Measurements from ENCODE around the gene NDFIP1. TPM values are rescaled to one million over a fixed set of nuclear protein-coding genes. Genes with fewer than 3 reads are reported as not detected.
"Not testable (repeated sequence)": the region's sequence is repeated elsewhere in the genome, so short reads cannot be mapped to it uniquely, and the experiment has no call there.

The NDFIP1 gene
- total RNA-seq, 2 experiments from 2014 or later = 47.2 TPM

- Mint-ChIP-seq H3K4me3 (no peak overlapping the region), H3K27me3 (ENCODE audit: low read depth) (no peaks in the 10 kb centered on the region), H3K4me1 (ENCODE audit: low read depth) (peaks cover 14% of the 10 kb centered on the region), H3K9me3 (ENCODE audit: insufficient read depth) (no peaks in the 10 kb centered on the region), H3K27ac (no peak overlapping the region), H3K36me3 (ENCODE audit: low read depth) (peaks cover 23% of the 10 kb centered on the region)
- CTCF ChIA-PET = interaction anchor here (1.3 to 4.5 kb wide), 4 partner anchors 9 to 123 kb away, joined by 3 to 23 read pairs (median 7); no protein-coding TSS in a partner anchor
- DNase-seq (no peak), ATAC-seq (no peak)
- POLR2A ChIA-PET = no interaction called here
These were observed 25.9 kb downstream of the NDFIP1 start for GRCh38 chr5:142134331-142135010.

- ChIA-PET POLR2A (no interaction called here), CTCF (interaction anchor here (2.9 to 14.0 kb wide), 4 partner anchors 127 to 171 kb away, joined by 11 to 257 read pairs (median 142); partner anchors contain the start of genes GNPDA1 and RNF14)
- no peak for ATAC-seq
- no peaks in the 10 kb centered on the region for H3K27me3 Mint-ChIP-seq (ENCODE audit: low read depth)
- H3K27ac Mint-ChIP-seq = no peak overlapping the region
- peaks cover 28% of the 10 kb centered on the region for H3K36me3 Mint-ChIP-seq (ENCODE audit: low read depth)
- DNase-seq = no peak
- no peak overlapping the region for H3K4me3 Mint-ChIP-seq
- peaks cover 3% of the 10 kb centered on the region for H3K4me1 Mint-ChIP-seq (ENCODE audit: low read depth)
- no peaks in the 10 kb centered on the region for H3K9me3 Mint-ChIP-seq (ENCODE audit: insufficient read depth)
These were observed 32.9 kb downstream of the NDFIP1 start for GRCh38 chr5:142141463-142141862.

- DNase-seq (no peak), ATAC-seq (no peak)
- Mint-ChIP-seq H3K27ac (no peak overlapping the region), H3K9me3 (ENCODE audit: insufficient read depth) (no peaks in the 10 kb centered on the region), H3K4me1 (ENCODE audit: low read depth) (peaks cover 3% of the 10 kb centered on the region), H3K27me3 (ENCODE audit: low read depth) (no peaks in the 10 kb centered on the region), H3K36me3 (ENCODE audit: low read depth) (peaks cover 34% of the 10 kb centered on the region), H3K4me3 (no peak overlapping the region)
- POLR2A ChIA-PET = interaction anchor here (0.6 to 2.3 kb wide), 5 partner anchors 128 to 174 kb away, joined by 3 to 9 read pairs (median 3); partner anchors contain the start of genes GNPDA1 and RNF14
- CTCF ChIA-PET = interaction anchor here (0.6 to 14.0 kb wide), 30 partner anchors 8 to 723 kb away, joined by 3 to 257 read pairs (median 6); partner anchors contain the start of genes DELE1, GNPDA1, NDFIP1 and RNF14
These were observed 35.3 kb downstream of the NDFIP1 start for GRCh38 chr5:142143878-142144277.

- Mint-ChIP-seq H3K4me3 (no peak overlapping the region), H3K27ac (no peak overlapping the region), H3K36me3 (ENCODE audit: low read depth) (peaks cover 38% of the 10 kb centered on the region), H3K4me1 (ENCODE audit: low read depth) (peaks cover 3% of the 10 kb centered on the region), H3K9me3 (ENCODE audit: insufficient read depth) (no peaks in the 10 kb centered on the region), H3K27me3 (ENCODE audit: low read depth) (no peaks in the 10 kb centered on the region)
- DNase-seq (peak; percentile 80), ATAC-seq (peak; percentile 89)
- CTCF ChIA-PET = interaction anchor here (0.5 to 14.0 kb wide), 24 partner anchors 10 to 453 kb away, joined by 3 to 257 read pairs (median 5); partner anchors contain the start of genes GNPDA1 and RNF14
- POLR2A ChIA-PET = interaction anchor here (1.0 to 1.3 kb wide), 2 partner anchors 132 to 176 kb away, joined by 3 read pairs; partner anchors contain the start of genes GNPDA1 and RNF14
These were observed 36.7 kb downstream of the NDFIP1 start for GRCh38 chr5:142145106-142145900.

- DNase-seq (no peak), ATAC-seq (no peak)
- ChIA-PET POLR2A (interaction anchor here (0.7 kb wide), 1 partner anchor 180 kb away, joined by 3 read pairs; no protein-coding TSS in a partner anchor), CTCF (interaction anchor here (2.4 to 14.0 kb wide), 3 partner anchors 135 to 457 kb away, joined by 9 to 257 read pairs (median 10); partner anchors contain the start of gene GNPDA1)
- Mint-ChIP-seq H3K27me3 (ENCODE audit: low read depth) (no peaks in the 10 kb centered on the region), H3K27ac (no peak overlapping the region), H3K4me1 (ENCODE audit: low read depth) (no peaks in the 10 kb centered on the region), H3K9me3 (ENCODE audit: insufficient read depth) (no peaks in the 10 kb centered on the region), H3K36me3 (ENCODE audit: low read depth) (peaks cover 32% of the 10 kb centered on the region), H3K4me3 (no peak overlapping the region)
These were observed 40.8 kb downstream of the NDFIP1 start for GRCh38 chr5:142149363-142149762.

GRCh38 chr5:142150431-142150830, 41.9 kb downstream of the NDFIP1 start:
- ATAC-seq (no peak), DNase-seq (no peak)
- no peaks in the 10 kb centered on the region for H3K27me3 Mint-ChIP-seq (ENCODE audit: low read depth)

GRCh38 chr5:142151436-142152383, 43.1 kb downstream of the NDFIP1 start:
- Mint-ChIP-seq H3K36me3 (ENCODE audit: low read depth) (peaks cover 28% of the 10 kb centered on the region), H3K9me3 (ENCODE audit: insufficient read depth) (no peaks in the 10 kb centered on the region), H3K4me3 (no peak overlapping the region), H3K27ac (no peak overlapping the region), H3K4me1 (ENCODE audit: low read depth) (no peaks in the 10 kb centered on the region), H3K27me3 (ENCODE audit: low read depth) (no peaks in the 10 kb centered on the region)
- peak; percentile 76 for DNase-seq
- ChIA-PET CTCF (interaction anchor here (0.5 to 2.2 kb wide), 23 partner anchors 9 to 562 kb away, joined by 3 to 12 read pairs (median 4); partner anchors contain the start of gene GNPDA1), POLR2A (no interaction called here)
- peak; percentile 67 for ATAC-seq

More at GRCh38 chr5:142150431-142150830, 41.9 kb downstream of the NDFIP1 start:
- ChIA-PET CTCF (interaction anchor here (0.6 kb wide), 1 partner anchor 653 kb away, joined by 4 read pairs; no protein-coding TSS in a partner anchor), POLR2A (no interaction called here)
- Mint-ChIP-seq H3K4me1 (ENCODE audit: low read depth) (no peaks in the 10 kb centered on the region), H3K9me3 (ENCODE audit: insufficient read depth) (no peaks in the 10 kb centered on the region), H3K4me3 (no peak overlapping the region), H3K36me3 (ENCODE audit: low read depth) (peaks cover 33% of the 10 kb centered on the region), H3K27ac (no peak overlapping the region)

GRCh38 chr5:142152384-142152732, 43.8 kb downstream of the NDFIP1 start:
- CTCF ChIA-PET = interaction anchor here (0.6 to 2.2 kb wide), 15 partner anchors 9 to 561 kb away, joined by 3 to 12 read pairs (median 4); partner anchors contain the start of gene GNPDA1
- DNase-seq (no peak), ATAC-seq (no peak)
- H3K4me1 Mint-ChIP-seq (ENCODE audit: low read depth) = no peaks in the 10 kb centered on the region
- POLR2A ChIA-PET = no interaction called here
- H3K9me3 Mint-ChIP-seq (ENCODE audit: insufficient read depth) = no peaks in the 10 kb centered on the region
- H3K36me3 Mint-ChIP-seq (ENCODE audit: low read depth) = peaks cover 23% of the 10 kb centered on the region
- no peaks in the 10 kb centered on the region for H3K27me3 Mint-ChIP-seq (ENCODE audit: low read depth)
- H3K27ac Mint-ChIP-seq = no peak overlapping the region
- H3K4me3 Mint-ChIP-seq = no peak overlapping the region

- no peak for ATAC-seq
- H3K27me3 Mint-ChIP-seq (ENCODE audit: low read depth) = no peaks in the 10 kb centered on the region
- H3K4me3 Mint-ChIP-seq = no peak overlapping the region
- POLR2A ChIA-PET = no interaction called here
- CTCF ChIA-PET = interaction anchor here (0.7 to 1.7 kb wide), 3 partner anchors 254 to 434 kb away, joined by 3 to 4 read pairs (median 3); no protein-coding TSS in a partner anchor
- no peak overlapping the region for H3K27ac Mint-ChIP-seq
- H3K4me1 Mint-ChIP-seq (ENCODE audit: low read depth) = no peaks in the 10 kb centered on the region
- H3K9me3 Mint-ChIP-seq (ENCODE audit: insufficient read depth) = no peaks in the 10 kb centered on the region
- DNase-seq = no peak
- peaks cover 17% of the 10 kb centered on the region for H3K36me3 Mint-ChIP-seq (ENCODE audit: low read depth)
These were observed 45.3 kb downstream of the NDFIP1 start for GRCh38 chr5:142153674-142154448.

GRCh38 chr5:142154449-142154841, 45.9 kb downstream of the NDFIP1 start:
- H3K4me3 Mint-ChIP-seq, H3K27ac Mint-ChIP-seq: not testable (repeated sequence)
- H3K36me3 Mint-ChIP-seq (ENCODE audit: low read depth) = peaks cover 16% of the 10 kb centered on the region

More at GRCh38 chr5:142154449-142154841, 45.9 kb downstream of the NDFIP1 start:
- H3K4me1 Mint-ChIP-seq (ENCODE audit: low read depth); ATAC-seq; H3K9me3 Mint-ChIP-seq (ENCODE audit: insufficient read depth); DNase-seq; H3K27me3 Mint-ChIP-seq (ENCODE audit: low read depth); POLR2A ChIA-PET: not testable (repeated sequence)
- CTCF ChIA-PET = interaction anchor here (0.9 to 1.7 kb wide), 2 partner anchors 394 to 433 kb away, joined by 3 to 4 read pairs; no protein-coding TSS in a partner anchor
